Stimulated activated CD8-positive, alpha-beta memory T cell treated with anti-CD3 and anti-CD28 coated beads, Interleukin-4, amount 100 ng/mL, for 1 hour (primary cell): ENCODE results near the gene ITGAV.

Experiments
- DNase-seq, 2 donors: peaks; one replicate each; pipeline ENCODE4 v3.0.0-alpha.2; 2020; ENCODE audit warnings: low read depth in 2 of 2, low spot score in 1 of 2

The ITGAV gene

GRCh38 chr2:186612026-186612425 is 22.2 kb downstream of the ITGAV start:
- DNase-seq: no peak

- no peak for DNase-seq
These were observed 22.9 kb downstream of the ITGAV start for GRCh38 chr2:186612555-186613440.

GRCh38 chr2:186614373-186614772 is 24.5 kb downstream of the ITGAV start:
- DNase-seq: no peak

GRCh38 chr2:186617148-186617547 is 27.3 kb downstream of the ITGAV start:
- no peak for DNase-seq

GRCh38 chr2:186617771-186618170 is 27.9 kb downstream of the ITGAV start:
- DNase-seq: no peak

GRCh38 chr2:186618696-186619095 is 28.8 kb downstream of the ITGAV start:
- no peak for DNase-seq

GRCh38 chr2:186623084-186623483 is 33.2 kb downstream of the ITGAV start:
- DNase-seq: no peak

GRCh38 chr2:186624276-186624675 is 34.4 kb downstream of the ITGAV start:
- no peak for DNase-seq

GRCh38 chr2:186629250-186629996 is 39.6 kb downstream of the ITGAV start:
- no peak for DNase-seq

- DNase-seq: no peak
These were observed 42.6 kb downstream of the ITGAV start for GRCh38 chr2:186632417-186632816.

- no peak for DNase-seq
These were observed 44.8 kb downstream of the ITGAV start for GRCh38 chr2:186634701-186635100.

- DNase-seq: no peak
These were observed 47.1 kb downstream of the ITGAV start for GRCh38 chr2:186636800-186637496.

- DNase-seq: no peak
These were observed 47.6 kb downstream of the ITGAV start for GRCh38 chr2:186637497-186637800.

GRCh38 chr2:186639939-186640338 is 50.1 kb downstream of the ITGAV start:
- no peak for DNase-seq

GRCh38 chr2:186641132-186641806 is 51.4 kb downstream of the ITGAV start:
- no peak for DNase-seq

- no peak for DNase-seq
These were observed 52.0 kb downstream of the ITGAV start for GRCh38 chr2:186641807-186642321.

- no peak for DNase-seq
These were observed 54.9 kb downstream of the ITGAV start for GRCh38 chr2:186644791-186645190.

- DNase-seq: no peak
These were observed 56.1 kb downstream of the ITGAV start for GRCh38 chr2:186645999-186646398.

GRCh38 chr2:186648130-186648529 is 58.3 kb downstream of the ITGAV start:
- DNase-seq: no peak

- no peak for DNase-seq
These were observed 63.7 kb downstream of the ITGAV start for GRCh38 chr2:186653511-186653910.

GRCh38 chr2:186659383-186659782 is 69.5 kb downstream of the ITGAV start:
- DNase-seq: no peak
